SK-N-SH treated with all-trans-retinoic acid at 6 μM for 48 hours (cell line): ENCODE results near the gene MYH13.

Source experiments
- ARNTL ChIP-seq: fragments of 450-650 bp; formaldehyde crosslinking; IDR thresholded peaks from 2 replicates; pipeline ENCODE4 v1.5.0; 2020; ENCODE audit warnings: low read depth, mild to moderate bottlenecking, moderate library complexity, borderline replicate concordance
- BACH2 ChIP-seq: fragments of 250-450 bp; sonication (Bioruptor Pico); IDR thresholded peaks from 2 replicates; pipeline ENCODE4 v1.9.0; 2021; ENCODE audit warnings: mild to moderate bottlenecking, borderline replicate concordance
- CSDC2 ChIP-seq: fragments of 250-450 bp; sonication (Bioruptor Pico); IDR thresholded peaks from 2 replicates; pipeline ENCODE4 v1.5.0; 2020; ENCODE audit warnings: mild to moderate bottlenecking, moderate library complexity
- ESRRG ChIP-seq: fragments of 250-450 bp; sonication (Bioruptor Pico); IDR thresholded peaks from 2 replicates; pipeline ENCODE4 v1.6.1; 2021; ENCODE audit warnings: mild to moderate bottlenecking
- PPARA ChIP-seq: fragments of 250-450 bp; sonication (Bioruptor Pico); IDR thresholded peaks from 2 replicates; pipeline ENCODE4 v1.5.0; 2020; ENCODE audit warnings: mild to moderate bottlenecking, borderline replicate concordance
- RARB ChIP-seq: fragments of 250-450 bp; sonication (Bioruptor Pico); IDR thresholded peaks from 2 replicates; pipeline ENCODE4 v1.8.0; 2021; ENCODE audit warnings: mild to moderate bottlenecking, moderate library complexity
- TCF4 ChIP-seq: fragments of 250-450 bp; sonication (Bioruptor Pico); IDR thresholded peaks from 2 replicates; pipeline ENCODE4 v1.8.0; 2021; ENCODE audit warnings: mild to moderate bottlenecking, moderate library complexity, borderline replicate concordance
- ZC3H10 ChIP-seq: fragments of 250-450 bp; sonication (Bioruptor Pico); IDR thresholded peaks from 2 replicates; pipeline ENCODE4 v1.5.1; 2021; ENCODE audit warnings: mild to moderate bottlenecking, moderate library complexity
- ZFP30 ChIP-seq: fragments of 450-650 bp; formaldehyde crosslinking; IDR thresholded peaks from 2 replicates; pipeline ENCODE4 v1.5.0; 2022; ENCODE audit warnings: mild to moderate bottlenecking, moderate library complexity
- ZNF70 ChIP-seq: fragments of 450-650 bp; formaldehyde crosslinking; IDR thresholded peaks from 2 replicates; pipeline ENCODE4 v1.5.0; 2020; ENCODE audit warnings: mild to moderate bottlenecking, moderate library complexity
- TF ChIP-seq, protein P1 (sequence below): fragments of 250-450 bp; sonication (Bioruptor Pico); IDR thresholded peaks from 2 replicates; pipeline ENCODE4 v1.8.0; 2020; ENCODE audit warnings: mild to moderate bottlenecking, moderate library complexity, borderline replicate concordance
- TF ChIP-seq, protein P2 (sequence below): fragments of 250-450 bp; sonication (Bioruptor Pico); IDR thresholded peaks from 2 replicates; pipeline ENCODE4 v1.5.1; 2021; ENCODE audit warnings: mild to moderate bottlenecking, moderate library complexity
- TF ChIP-seq, protein P3 (sequence below): fragments of 250-450 bp; sonication (Bioruptor Pico); IDR thresholded peaks from 2 replicates; pipeline ENCODE4 v1.8.0; 2021; ENCODE audit warnings: low read depth, mild to moderate bottlenecking, moderate library complexity, borderline replicate concordance

DNA sequence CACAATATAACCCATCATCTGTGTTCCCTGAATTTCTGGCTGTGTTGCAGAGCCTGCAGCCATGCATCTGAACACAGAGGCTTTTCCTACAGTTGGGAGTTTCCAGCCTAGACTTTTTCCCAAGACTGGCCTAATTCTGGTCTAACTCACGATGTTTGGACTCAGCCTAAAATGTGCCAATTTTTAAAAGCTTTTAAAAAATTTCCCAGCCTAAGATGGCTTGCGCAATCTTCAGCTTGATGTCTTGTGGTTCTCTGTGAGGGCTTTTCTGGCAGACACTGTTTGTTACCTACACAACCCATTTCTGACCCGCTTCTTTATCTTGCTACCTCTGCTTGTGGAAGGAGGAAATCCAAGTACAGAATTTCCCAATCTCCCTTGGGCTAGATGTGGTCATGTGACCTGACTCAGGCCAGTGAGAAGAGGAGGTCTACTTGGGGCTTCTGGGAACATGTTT is 101.7 kb downstream of the MYH13 start:
- TF ChIP-seq ZC3H10 (CRISPR knock-in tag) (no peak), ZFP30 (no peak), TCF4 (CRISPR knock-in tag) (no peak), RARB (no peak), CSDC2 (CRISPR knock-in tag) (no peak), BACH2 (CRISPR knock-in tag) (no peak), ZNF70 (CRISPR knock-in tag) (no peak), ESRRG (CRISPR knock-in tag) (no peak), ARNTL (CRISPR knock-in tag) (no peak), PPARA (no peak)
- TF ChIP-seq, protein P1, sequence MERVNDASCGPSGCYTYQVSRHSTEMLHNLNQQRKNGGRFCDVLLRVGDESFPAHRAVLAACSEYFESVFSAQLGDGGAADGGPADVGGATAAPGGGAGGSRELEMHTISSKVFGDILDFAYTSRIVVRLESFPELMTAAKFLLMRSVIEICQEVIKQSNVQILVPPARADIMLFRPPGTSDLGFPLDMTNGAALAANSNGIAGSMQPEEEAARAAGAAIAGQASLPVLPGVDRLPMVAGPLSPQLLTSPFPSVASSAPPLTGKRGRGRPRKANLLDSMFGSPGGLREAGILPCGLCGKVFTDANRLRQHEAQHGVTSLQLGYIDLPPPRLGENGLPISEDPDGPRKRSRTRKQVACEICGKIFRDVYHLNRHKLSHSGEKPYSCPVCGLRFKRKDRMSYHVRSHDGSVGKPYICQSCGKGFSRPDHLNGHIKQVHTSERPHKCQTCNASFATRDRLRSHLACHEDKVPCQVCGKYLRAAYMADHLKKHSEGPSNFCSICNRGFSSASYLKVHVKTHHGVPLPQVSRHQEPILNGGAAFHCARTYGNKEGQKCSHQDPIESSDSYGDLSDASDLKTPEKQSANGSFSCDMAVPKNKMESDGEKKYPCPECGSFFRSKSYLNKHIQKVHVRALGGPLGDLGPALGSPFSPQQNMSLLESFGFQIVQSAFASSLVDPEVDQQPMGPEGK (CRISPR knock-in tag) = no peak
- TF ChIP-seq, protein P2, sequence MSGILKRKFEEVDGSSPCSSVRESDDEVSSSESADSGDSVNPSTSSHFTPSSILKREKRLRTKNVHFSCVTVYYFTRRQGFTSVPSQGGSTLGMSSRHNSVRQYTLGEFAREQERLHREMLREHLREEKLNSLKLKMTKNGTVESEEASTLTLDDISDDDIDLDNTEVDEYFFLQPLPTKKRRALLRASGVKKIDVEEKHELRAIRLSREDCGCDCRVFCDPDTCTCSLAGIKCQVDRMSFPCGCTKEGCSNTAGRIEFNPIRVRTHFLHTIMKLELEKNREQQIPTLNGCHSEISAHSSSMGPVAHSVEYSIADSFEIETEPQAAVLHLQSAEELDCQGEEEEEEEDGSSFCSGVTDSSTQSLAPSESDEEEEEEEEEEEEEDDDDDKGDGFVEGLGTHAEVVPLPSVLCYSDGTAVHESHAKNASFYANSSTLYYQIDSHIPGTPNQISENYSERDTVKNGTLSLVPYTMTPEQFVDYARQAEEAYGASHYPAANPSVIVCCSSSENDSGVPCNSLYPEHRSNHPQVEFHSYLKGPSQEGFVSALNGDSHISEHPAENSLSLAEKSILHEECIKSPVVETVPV (CRISPR knock-in tag) = no peak
- TF ChIP-seq, protein P3, sequence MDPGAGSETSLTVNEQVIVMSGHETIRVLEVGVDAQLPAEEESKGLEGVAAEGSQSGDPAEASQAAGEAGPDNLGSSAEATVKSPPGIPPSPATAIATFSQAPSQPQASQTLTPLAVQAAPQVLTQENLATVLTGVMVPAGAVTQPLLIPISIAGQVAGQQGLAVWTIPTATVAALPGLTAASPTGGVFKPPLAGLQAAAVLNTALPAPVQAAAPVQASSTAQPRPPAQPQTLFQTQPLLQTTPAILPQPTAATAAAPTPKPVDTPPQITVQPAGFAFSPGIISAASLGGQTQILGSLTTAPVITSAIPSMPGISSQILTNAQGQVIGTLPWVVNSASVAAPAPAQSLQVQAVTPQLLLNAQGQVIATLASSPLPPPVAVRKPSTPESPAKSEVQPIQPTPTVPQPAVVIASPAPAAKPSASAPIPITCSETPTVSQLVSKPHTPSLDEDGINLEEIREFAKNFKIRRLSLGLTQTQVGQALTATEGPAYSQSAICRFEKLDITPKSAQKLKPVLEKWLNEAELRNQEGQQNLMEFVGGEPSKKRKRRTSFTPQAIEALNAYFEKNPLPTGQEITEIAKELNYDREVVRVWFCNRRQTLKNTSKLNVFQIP (CRISPR knock-in tag) = no peak
